Measurements from ENCODE around the gene PNKD. TPM values are rescaled to one million over a fixed set of nuclear protein-coding genes. Genes with fewer than 3 reads are reported as not detected.
A peak's percentile ranks its signal among the peaks of the same experiment; 100 is the strongest.

PNKD gene
- total RNA-seq, 1 donor from 2014 or later: 13.5 TPM

- Histone ChIP-seq H3K9me3 (ENCODE audit: low read depth) (no peaks in the 10 kb centered on the region), H3K79me2 (ENCODE audit: low read depth) (no peaks in the 10 kb centered on the region), H2AFZ (replicated peaks) (no peak overlapping the region), H3K27me3 (peaks cover 13% of the 10 kb centered on the region), H3F3A (ENCODE audit: low read depth) (peaks cover 18% of the 10 kb centered on the region), H3K4me1 (peaks cover 27% of the 10 kb centered on the region), H3K9ac (no peak overlapping the region), H4K20me1 (ENCODE audit: low read depth) (no peaks in the 10 kb centered on the region), H3K4me2 (peak overlapping the region; percentile 56), H3K27ac (no peak overlapping the region), H3K36me3 (no peaks in the 10 kb centered on the region), H3K4me3 (no peak overlapping the region)
- Mint-ChIP-seq H3K4me3 (no peak overlapping the region), H3K27me3 (ENCODE audit: insufficient read depth, low read depth) (peaks cover 8% of the 10 kb centered on the region), H3K9me3 (no peaks in the 10 kb centered on the region), H3K36me3 (no peaks in the 10 kb centered on the region), H3K27ac (peak overlapping the region; percentile 85), H3K4me1 (peaks cover 42% of the 10 kb centered on the region)
- TF ChIP-seq EZH2 (IDR thresholded peaks at IDR 0.05): no peak
- no peak for TF ChIP-seq EZH2phosphoT487 (IDR thresholded peaks at IDR 0.05)
- no peak for TF ChIP-seq CTCF (IDR thresholded peaks at IDR 0.05)
- no peak for DNase-seq (ENCODE audit: low spot score)
These were observed 20.3 kb downstream of the PNKD start for GRCh38 chr2:218290316-218291261.

GRCh38 chr2:218291318-218292047, 21.2 kb downstream of the PNKD start:
- Histone ChIP-seq H3K4me1 (peaks cover 27% of the 10 kb centered on the region), H3K27ac (no peak overlapping the region), H3K27me3 (peaks cover 13% of the 10 kb centered on the region), H3K9ac (no peak overlapping the region), H3F3A (ENCODE audit: low read depth) (peaks cover 18% of the 10 kb centered on the region), H3K79me2 (ENCODE audit: low read depth) (no peaks in the 10 kb centered on the region), H2AFZ (replicated peaks) (no peak overlapping the region), H3K9me3 (ENCODE audit: low read depth) (no peaks in the 10 kb centered on the region), H4K20me1 (ENCODE audit: low read depth) (no peaks in the 10 kb centered on the region), H3K36me3 (no peaks in the 10 kb centered on the region), H3K4me3 (peak overlapping the region; percentile 64), H3K4me2 (peak overlapping the region; percentile 85)
- H3K27me3 Mint-ChIP-seq (ENCODE audit: insufficient read depth, low read depth): peaks cover 8% of the 10 kb centered on the region
- DNase-seq (ENCODE audit: low spot score): no peak
- H3K9me3 Mint-ChIP-seq: no peaks in the 10 kb centered on the region
- no peak for TF ChIP-seq CTCF (IDR thresholded peaks at IDR 0.05)
- no peak for TF ChIP-seq EZH2phosphoT487 (IDR thresholded peaks at IDR 0.05)
- no peak for TF ChIP-seq EZH2 (IDR thresholded peaks at IDR 0.05)
- no peak overlapping the region for H3K27ac Mint-ChIP-seq
- no peaks in the 10 kb centered on the region for H3K36me3 Mint-ChIP-seq
- no peak overlapping the region for H3K4me3 Mint-ChIP-seq
- peaks cover 40% of the 10 kb centered on the region for H3K4me1 Mint-ChIP-seq

GRCh38 chr2:218292048-218293014, 22.0 kb downstream of the PNKD start, which contains the start of gene TMBIM1:
Gene TMBIM1, minus strand, starts transcription at chr2:218292503. Its CDS starts 10,362 bp downstream, at chr2:218282141.
- Histone ChIP-seq H3K27ac (no peak within 1 kb of the TSS), H3K9me3 (ENCODE audit: low read depth) (no peaks in the 10 kb centered on the region), H2AFZ (replicated peaks) (peak within 1 kb of the TSS; percentile 62), H3K4me1 (peaks cover 21% of the 10 kb centered on the region), H3K4me2 (peak within 1 kb of the TSS; percentile 85), H3K9ac (no peak within 1 kb of the TSS), H3K36me3 (no peaks in the 10 kb centered on the region), H3K27me3 (peaks cover 13% of the 10 kb centered on the region), H3K79me2 (ENCODE audit: low read depth) (no peaks in the 10 kb centered on the region), H3K4me3 (peak within 1 kb of the TSS; percentile 64), H4K20me1 (ENCODE audit: low read depth) (no peaks in the 10 kb centered on the region), H3F3A (ENCODE audit: low read depth) (peaks cover 18% of the 10 kb centered on the region)
- Mint-ChIP-seq H3K9me3 (no peaks in the 10 kb centered on the region), H3K36me3 (no peaks in the 10 kb centered on the region), H3K27ac (no peak within 1 kb of the TSS), H3K4me1 (peaks cover 32% of the 10 kb centered on the region), H3K27me3 (ENCODE audit: insufficient read depth, low read depth) (peaks cover 8% of the 10 kb centered on the region), H3K4me3 (no peak within 1 kb of the TSS)
- DNase-seq (ENCODE audit: low spot score): peak; percentile 89
- TF ChIP-seq CTCF (IDR thresholded peaks at IDR 0.05) (peak; percentile 89), EZH2phosphoT487 (IDR thresholded peaks at IDR 0.05) (no peak), EZH2 (IDR thresholded peaks at IDR 0.05) (no peak)

Measured in neural progenitor cell (in vitro differentiated cells).